Omental fat pad (tissue), 4 donors: ENCODE measurements around the gene CYP27B1. TPM values are rescaled to one million over a fixed set of nuclear protein-coding genes. Genes with fewer than 3 reads are reported as not detected.

ENCODE experiments used
- ATAC-seq: fragments of 150-250 bp; one replicate; pipeline ENCODE4 v1.9.1; 2016; ENCODE audit warnings: mild to moderate bottlenecking, moderate library complexity; ENCODE audit not compliant: low FRiP score
- DNase-seq: peaks from one replicate; pipeline ENCODE4 v3.0.0-alpha.2; 2019; ENCODE audit warnings: low spot score
- total RNA-seq, 4 donors: library from RNA; depleted of rRNA; stranded (reverse); fragments of >200 nt; gene quantifications; one replicate each; pipeline ENCODE4 v1.1.0, GENCODE V29; 2016
- TF ChIP-seq, protein P1 (sequence below), 3 donors: fragments of 450-650 bp; IDR thresholded peaks; one replicate each; pipeline ENCODE4 v1.5.1; 2016 to 2017; ENCODE audit warnings: antibody characterized with exemption in 3 of 3, mild to moderate bottlenecking in 3 of 3, moderate library complexity in 2 of 3

CYP27B1 gene
- total RNA-seq, 4 donors from 2014 or later = 0.19 to 5.6 (median 2.8) TPM; not detected in 1

DNA sequence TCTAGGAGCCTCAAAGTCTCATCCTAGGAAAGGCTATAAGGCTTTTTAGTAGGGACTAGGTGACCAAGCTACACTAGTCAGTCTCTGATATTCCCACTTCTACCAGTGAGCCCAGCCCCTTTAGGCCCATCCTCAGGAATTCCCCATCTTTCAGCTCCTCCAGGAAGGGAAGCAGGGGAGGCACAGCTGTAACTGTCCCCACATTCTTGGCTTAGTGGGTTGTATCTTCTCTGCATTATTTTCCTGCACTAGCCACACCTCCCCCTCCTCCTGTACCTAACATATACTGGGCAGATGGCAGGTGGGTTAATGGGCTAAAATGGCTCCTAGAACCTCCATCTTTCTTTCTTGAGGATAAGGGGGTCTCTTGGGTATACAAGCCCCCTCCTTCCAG is 424 bp upstream of the CYP27B1 start:
- no peak for ATAC-seq
- DNase-seq = no peak
- TF ChIP-seq, protein P1, sequence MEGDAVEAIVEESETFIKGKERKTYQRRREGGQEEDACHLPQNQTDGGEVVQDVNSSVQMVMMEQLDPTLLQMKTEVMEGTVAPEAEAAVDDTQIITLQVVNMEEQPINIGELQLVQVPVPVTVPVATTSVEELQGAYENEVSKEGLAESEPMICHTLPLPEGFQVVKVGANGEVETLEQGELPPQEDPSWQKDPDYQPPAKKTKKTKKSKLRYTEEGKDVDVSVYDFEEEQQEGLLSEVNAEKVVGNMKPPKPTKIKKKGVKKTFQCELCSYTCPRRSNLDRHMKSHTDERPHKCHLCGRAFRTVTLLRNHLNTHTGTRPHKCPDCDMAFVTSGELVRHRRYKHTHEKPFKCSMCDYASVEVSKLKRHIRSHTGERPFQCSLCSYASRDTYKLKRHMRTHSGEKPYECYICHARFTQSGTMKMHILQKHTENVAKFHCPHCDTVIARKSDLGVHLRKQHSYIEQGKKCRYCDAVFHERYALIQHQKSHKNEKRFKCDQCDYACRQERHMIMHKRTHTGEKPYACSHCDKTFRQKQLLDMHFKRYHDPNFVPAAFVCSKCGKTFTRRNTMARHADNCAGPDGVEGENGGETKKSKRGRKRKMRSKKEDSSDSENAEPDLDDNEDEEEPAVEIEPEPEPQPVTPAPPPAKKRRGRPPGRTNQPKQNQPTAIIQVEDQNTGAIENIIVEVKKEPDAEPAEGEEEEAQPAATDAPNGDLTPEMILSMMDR (IDR thresholded peaks at IDR 0.05) = no peak

DNA sequence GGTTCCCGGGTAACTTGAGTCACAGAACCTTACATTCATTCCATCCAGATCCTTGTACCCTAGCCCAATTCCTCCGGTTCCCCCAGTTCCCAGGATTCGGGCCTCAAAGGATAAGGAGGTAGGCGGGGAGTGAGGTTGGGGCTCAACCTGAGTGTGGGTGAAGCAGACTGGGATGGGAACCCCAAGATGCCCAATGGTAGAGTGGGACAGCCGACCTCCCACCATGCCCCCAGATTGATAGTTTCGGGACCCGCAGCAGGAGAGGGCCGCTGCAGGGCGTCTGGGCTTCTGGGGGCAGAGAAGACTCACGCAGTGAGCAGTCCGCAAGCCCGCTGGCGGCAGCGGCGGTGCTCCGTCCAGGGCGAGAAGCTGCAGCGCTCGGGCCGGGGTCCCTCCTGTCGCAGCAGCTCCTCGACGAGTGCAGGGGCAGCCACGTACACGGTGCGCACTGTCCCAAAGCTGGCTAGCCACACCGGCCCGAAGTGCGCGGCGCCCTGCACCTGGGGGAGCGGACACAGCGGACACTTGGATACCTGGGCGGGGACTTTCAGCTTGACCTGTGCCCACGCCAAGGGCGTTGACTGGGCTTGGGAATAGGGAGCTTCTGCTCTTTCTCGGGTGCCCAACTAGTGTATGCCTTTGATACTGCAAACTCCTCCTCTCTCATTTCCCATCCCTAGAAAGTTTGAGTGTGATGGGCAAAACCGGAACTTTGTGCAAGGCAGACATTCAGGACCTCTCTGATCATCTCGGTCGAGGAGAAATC is 997 bp downstream of the CYP27B1 start:
- ATAC-seq (no peak), DNase-seq (no peak)
- TF ChIP-seq, protein P1 (IDR thresholded peaks at IDR 0.05) = no peak

GRCh38 chr12:57765003-57765697 is 1.7 kb downstream of the CYP27B1 start:
- ATAC-seq (peak; percentile 64), DNase-seq (no peak)
- TF ChIP-seq, protein P1 (IDR thresholded peaks at IDR 0.05) = no peak

DNA sequence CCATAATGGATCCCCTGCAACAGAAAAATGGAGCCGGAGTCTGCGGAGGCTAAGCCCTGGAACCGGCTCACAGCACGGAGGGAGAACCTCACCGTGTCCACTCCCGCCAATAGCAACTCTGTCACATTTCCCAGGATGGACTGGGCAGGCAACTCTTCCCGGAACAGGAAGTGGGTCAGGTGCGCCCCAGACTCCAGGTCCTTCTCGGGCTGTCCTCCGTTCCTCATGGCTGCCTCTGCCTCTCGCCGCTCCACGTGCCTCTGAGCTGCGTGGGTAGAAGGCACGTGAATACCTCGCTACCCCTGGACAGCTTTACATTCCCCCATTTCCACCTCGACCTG is 2.2 kb downstream of the CYP27B1 start:
- no peak for ATAC-seq
- TF ChIP-seq, protein P1 (IDR thresholded peaks at IDR 0.05) = no peak
- DNase-seq = no peak

DNA sequence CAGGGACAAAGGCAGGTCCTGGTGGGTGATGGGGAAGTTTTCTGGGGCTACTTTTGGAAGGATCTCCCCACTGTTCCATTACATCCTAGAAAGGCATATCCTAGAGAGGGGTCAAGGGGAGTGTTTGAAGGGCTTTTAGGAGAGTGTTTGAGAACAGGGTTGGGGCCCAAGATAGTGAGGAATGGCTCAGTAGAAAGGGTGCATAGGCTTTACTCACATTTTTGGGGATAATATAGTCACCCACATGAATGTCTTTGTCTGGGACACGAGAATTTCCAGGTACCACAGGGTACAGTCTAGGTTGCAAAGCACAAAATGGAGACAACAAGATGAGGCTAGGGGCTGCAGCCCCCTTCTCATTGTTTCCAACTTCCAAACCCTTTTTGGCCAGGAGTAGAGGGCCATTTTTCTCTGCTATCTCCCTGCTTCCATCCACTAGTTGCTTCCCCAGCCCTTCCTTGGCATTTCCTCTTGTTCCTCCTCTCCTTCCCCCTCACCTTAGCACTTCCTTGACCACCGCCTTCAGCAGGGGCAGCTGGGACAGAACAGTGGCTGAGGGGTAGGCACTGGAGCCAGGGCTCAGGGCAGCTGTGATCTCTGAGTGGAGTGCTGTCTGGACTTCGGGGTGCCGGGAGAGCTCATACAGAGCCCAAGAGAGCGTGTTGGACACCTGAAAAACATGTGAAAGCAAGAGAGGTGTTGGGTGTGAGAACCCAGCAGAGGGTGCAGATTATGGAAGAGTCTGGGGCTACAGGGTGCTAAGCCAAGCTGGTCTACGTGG is 2.8 kb downstream of the CYP27B1 start:
- TF ChIP-seq, protein P1 (IDR thresholded peaks at IDR 0.05) = no peak
- no peak for ATAC-seq
- no peak for DNase-seq

- ATAC-seq = no peak
- TF ChIP-seq, protein P1 (IDR thresholded peaks at IDR 0.05) = no peak
Observed at GRCh38 chr12:57762463-57762862, 4.4 kb downstream of the CYP27B1 start.

More at GRCh38 chr12:57762463-57762862, 4.4 kb downstream of the CYP27B1 start:
- no peak for DNase-seq
